ENCODE data around the gene TTLL12.

DNA sequence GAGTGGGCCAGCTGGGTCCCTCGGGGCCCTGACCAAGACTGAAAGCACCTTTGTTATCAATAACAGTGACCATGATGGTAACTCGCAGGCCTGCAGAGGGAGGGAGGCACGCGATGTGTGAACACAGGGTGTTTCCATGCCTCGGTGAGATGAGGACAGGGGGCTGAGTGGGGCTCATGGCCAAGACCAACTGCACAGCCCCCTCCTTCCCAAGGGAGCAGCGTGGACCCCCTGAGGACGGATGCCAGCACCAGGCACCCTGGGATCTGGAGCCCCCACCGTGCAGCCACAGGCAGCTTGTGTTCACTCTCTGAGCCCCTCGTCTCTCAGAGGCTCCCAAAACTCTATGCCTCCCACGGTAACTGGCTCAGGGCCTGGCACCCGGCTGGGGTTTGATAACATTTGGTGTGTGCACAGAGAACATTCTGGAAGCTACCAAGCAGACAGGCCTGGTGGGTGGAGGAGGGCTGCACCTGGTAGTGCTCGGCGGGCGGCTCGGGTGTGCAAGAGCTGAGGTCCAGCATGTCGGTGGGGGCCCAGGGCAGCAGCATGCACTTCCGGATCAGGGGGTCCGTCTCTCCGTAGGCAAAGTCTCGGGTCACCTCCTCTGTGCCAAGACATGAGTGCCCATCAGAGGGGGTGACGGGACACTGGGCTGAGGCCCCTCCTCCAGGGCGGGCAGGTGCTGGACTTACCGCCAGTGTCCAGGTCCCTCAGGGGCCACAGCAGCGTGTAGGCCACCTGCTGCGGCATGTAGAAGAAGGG lies 7.6 kb downstream of the TTLL12 start:
- TF ChIP-seq, protein P1, sequence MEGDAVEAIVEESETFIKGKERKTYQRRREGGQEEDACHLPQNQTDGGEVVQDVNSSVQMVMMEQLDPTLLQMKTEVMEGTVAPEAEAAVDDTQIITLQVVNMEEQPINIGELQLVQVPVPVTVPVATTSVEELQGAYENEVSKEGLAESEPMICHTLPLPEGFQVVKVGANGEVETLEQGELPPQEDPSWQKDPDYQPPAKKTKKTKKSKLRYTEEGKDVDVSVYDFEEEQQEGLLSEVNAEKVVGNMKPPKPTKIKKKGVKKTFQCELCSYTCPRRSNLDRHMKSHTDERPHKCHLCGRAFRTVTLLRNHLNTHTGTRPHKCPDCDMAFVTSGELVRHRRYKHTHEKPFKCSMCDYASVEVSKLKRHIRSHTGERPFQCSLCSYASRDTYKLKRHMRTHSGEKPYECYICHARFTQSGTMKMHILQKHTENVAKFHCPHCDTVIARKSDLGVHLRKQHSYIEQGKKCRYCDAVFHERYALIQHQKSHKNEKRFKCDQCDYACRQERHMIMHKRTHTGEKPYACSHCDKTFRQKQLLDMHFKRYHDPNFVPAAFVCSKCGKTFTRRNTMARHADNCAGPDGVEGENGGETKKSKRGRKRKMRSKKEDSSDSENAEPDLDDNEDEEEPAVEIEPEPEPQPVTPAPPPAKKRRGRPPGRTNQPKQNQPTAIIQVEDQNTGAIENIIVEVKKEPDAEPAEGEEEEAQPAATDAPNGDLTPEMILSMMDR (optimal IDR thresholded peaks at IDR 0.05 in 1 of 3, IDR thresholded peaks at IDR 0.05 in 1 of 3, conservative IDR thresholded peaks at IDR 0.05 in 1 of 3; ENCODE audit: extremely low read depth in 1 of 3, insufficient read depth in 2 of 3, low read length in 3 of 3), result no peak
- TF ChIP-seq EZH2 (IDR thresholded peaks at IDR 0.05; ENCODE audit: low read length), result no peak

Measured in keratinocyte (primary cell).